ENCODE measurements around the gene DIP2C.

DNA sequence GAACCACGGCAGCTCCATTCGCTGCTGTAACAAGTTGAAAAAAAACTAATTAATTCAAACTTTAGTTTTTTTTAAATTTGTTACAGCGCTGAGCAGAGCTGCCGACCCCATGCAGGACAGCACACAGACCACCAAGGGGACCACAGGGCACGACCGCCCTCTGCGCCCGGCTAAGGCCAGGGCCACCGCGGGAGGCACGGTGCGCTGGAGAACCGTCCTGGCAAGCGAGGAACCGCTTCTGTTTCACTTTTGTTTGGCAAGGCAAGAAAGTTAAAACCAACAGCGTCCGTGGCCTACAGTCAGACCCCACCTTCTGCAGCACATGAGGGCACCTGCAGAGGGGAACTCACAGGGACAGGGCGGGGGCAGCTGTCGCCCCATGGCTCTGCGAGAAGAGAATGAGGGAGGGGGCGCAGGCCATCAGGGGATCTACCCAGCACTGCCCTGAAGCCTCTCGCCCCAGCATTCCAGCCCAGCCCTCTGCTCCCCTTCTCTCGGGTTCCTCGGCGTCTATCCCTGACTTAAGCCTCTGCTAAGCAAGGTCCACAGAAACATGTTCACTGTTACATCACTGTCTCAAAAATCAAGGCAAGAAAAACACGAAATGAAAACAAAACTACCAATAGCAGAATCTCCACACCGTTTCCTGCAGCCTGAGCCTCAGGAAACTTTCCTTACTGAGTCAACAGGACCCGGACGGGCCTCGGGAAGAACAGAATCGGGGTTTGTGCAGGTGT lies 204.4 kb downstream of the DIP2C start:
- no peak for TF ChIP-seq EP300 (IDR thresholded peaks at IDR 0.05)
- TF ChIP-seq, protein P1, sequence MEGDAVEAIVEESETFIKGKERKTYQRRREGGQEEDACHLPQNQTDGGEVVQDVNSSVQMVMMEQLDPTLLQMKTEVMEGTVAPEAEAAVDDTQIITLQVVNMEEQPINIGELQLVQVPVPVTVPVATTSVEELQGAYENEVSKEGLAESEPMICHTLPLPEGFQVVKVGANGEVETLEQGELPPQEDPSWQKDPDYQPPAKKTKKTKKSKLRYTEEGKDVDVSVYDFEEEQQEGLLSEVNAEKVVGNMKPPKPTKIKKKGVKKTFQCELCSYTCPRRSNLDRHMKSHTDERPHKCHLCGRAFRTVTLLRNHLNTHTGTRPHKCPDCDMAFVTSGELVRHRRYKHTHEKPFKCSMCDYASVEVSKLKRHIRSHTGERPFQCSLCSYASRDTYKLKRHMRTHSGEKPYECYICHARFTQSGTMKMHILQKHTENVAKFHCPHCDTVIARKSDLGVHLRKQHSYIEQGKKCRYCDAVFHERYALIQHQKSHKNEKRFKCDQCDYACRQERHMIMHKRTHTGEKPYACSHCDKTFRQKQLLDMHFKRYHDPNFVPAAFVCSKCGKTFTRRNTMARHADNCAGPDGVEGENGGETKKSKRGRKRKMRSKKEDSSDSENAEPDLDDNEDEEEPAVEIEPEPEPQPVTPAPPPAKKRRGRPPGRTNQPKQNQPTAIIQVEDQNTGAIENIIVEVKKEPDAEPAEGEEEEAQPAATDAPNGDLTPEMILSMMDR (IDR thresholded peaks at IDR 0.05) = no peak

All from stomach (tissue), 4 donors.